ENCODE results near the gene PSMB8.
"Not testable (repeated sequence)": the region's sequence is repeated elsewhere in the genome, so short reads cannot be mapped to it uniquely, and the experiment has no call there.

PSMB8 gene

DNA sequence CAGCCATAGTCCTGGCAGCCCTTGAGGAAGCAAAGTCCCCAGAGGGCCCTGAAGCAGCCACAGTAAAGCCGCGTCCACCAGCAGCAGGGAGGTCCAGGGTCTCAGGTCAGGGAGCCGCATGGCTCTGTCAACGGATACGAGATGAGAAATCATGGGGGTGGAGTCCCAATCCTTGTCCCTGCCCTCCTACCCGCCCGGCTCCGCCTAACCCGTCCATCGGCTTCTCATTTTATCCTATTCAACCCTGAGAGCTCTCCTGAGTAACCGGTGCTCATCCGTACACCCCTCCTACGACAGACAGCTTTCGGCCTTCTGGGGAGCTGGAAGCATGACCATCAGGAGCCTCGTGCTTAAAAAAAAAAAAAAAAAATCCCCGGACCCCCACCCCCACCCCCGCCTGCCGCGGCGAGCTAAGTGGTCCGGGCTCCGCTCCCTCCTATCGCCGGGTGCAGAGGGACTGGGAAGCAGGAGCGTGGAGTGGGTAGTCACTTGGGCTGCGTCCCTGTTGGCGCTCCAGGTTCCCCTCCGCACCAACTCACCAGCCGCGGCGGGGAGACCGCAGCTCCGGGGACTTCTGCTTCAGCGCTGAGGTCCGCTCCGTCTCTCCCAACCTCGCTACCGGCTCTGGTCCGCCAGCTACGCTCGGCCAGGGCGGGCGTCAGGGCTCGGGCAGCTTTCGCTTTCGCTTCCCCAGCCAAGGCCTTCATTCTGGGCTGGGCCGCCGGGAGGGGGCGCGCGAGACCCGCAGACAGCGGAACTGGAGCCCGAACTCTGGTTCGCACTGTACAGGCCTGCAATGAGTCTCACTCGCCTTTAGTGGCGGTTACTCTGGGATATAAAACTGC lies 5.5 kb downstream of the PSMB8 start, which contains the start of gene TAP2:
TSS of gene TAP2 (minus strand) at position 626 of the 845 bp plus-strand sequence. CDS start at position 120, 506 bp downstream.
- DNase-seq (ENCODE audit: low read depth, low spot score): peak; percentile 85

- DNase-seq (ENCODE audit: low read depth, low spot score): no peak
Observed at GRCh38 chr6:32837651-32838113, 6.2 kb downstream of the PSMB8 start.

- no peak for DNase-seq (ENCODE audit: low read depth, low spot score)
Observed at GRCh38 chr6:32836873-32837272, 7.0 kb downstream of the PSMB8 start.

DNA sequence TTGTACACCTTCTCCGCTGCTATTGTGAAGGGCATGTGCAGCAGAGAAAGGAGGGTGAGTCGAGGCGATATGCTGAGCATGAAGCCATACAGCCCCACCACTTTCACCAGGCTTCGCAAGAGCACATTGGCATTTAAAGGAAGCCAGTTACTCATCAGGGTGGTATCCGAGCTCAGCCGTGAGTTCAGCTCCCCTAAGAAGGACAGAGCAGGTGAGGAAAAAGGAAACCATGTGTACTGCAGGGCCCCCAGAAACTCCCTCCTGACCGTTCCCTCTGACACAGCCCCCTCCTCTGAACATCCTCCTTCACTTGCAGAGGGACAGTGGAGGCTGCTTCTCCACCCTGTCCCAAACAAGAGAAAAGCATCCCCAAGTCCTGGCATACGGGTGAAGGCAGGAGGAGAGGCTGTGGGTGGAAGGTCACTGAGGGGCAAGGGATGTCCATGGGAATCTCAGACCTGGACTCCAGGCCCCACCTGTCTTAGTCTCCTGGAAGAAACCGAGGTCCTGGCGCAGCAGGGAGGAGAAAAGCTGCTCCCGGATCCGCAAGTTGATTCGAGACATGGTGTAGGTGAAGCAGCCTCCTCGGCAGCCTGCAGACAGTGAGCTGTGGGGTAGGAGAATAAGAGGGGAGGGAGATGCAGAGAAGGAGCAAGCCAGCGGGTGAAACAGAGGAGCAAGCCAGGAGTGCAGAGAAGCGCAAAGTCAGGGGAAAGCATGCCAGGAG lies 8.5 kb downstream of the PSMB8 start:
- DNase-seq (ENCODE audit: low read depth, low spot score): no peak

- DNase-seq (ENCODE audit: low read depth, low spot score): no peak
Observed at GRCh38 chr6:32833664-32834063, 10.2 kb downstream of the PSMB8 start.

- DNase-seq (ENCODE audit: low read depth, low spot score): no peak
Observed at GRCh38 chr6:32832535-32832934, 11.3 kb downstream of the PSMB8 start.

GRCh38 chr6:32830936-32831335 lies 12.9 kb downstream of the PSMB8 start:
- DNase-seq (ENCODE audit: low read depth, low spot score): no peak

GRCh38 chr6:32830017-32830416 lies 13.8 kb downstream of the PSMB8 start:
- DNase-seq (ENCODE audit: low read depth, low spot score): no peak

DNA sequence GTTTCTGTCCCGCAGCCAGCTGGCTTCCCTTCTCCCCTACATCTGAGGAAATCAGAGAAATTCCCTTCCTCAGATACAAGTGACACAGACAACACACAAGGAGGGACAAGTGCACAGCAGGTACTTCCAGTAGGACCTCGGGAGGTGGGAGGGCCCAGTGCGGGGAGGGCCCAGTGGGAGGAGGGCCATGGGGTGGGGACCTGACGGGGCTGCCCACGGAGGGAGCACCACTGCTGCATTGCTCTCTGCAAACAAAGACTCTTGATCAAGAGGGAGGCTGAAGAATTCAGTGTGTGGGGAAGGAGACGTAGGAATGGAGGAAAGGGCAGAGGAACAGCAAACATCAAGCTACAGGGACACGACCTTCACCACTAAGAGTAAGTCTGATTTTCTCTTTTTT lies 14.4 kb downstream of the PSMB8 start:
- DNase-seq (ENCODE audit: low read depth, low spot score): no peak

GRCh38 chr6:32827025-32827424 lies 16.8 kb downstream of the PSMB8 start:
- DNase-seq (ENCODE audit: low read depth, low spot score): no peak

GRCh38 chr6:32825966-32826365 lies 17.9 kb downstream of the PSMB8 start:
- DNase-seq (ENCODE audit: low read depth, low spot score): no peak

- no peak for DNase-seq (ENCODE audit: low read depth, low spot score)
Observed at GRCh38 chr6:32819729-32820128, 24.1 kb downstream of the PSMB8 start.

DNA sequence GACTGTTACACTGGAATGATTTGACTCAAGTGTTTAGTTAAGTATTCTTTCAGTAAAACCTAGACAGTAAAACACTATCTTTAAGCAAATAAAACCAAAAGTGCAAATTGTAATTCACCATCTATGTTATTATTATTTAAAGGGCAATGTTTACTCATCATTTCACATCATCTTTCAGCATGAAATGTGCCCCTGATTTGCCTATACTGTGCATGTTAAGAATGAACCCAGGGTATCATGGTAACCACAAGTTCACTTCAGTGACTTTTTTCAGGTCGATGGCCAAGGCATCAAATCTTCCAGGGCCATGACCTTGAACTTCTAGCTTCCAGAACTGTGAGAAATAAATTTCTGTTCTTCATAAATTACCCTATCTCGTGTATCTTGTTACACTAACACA lies 25.0 kb downstream of the PSMB8 start:
- no peak for DNase-seq (ENCODE audit: low read depth, low spot score)

GRCh38 chr6:32816746-32817204 lies 27.1 kb downstream of the PSMB8 start, which contains the start of gene HLA-DOB:
HLA-DOB (minus strand) TSS chr6:32817002; CDS start chr6:32816951, 51 bp downstream.
- no peak for DNase-seq (ENCODE audit: low read depth, low spot score)

- DNase-seq (ENCODE audit: low read depth, low spot score): no peak
Observed at GRCh38 chr6:32815996-32816395, 27.9 kb downstream of the PSMB8 start.

DNA sequence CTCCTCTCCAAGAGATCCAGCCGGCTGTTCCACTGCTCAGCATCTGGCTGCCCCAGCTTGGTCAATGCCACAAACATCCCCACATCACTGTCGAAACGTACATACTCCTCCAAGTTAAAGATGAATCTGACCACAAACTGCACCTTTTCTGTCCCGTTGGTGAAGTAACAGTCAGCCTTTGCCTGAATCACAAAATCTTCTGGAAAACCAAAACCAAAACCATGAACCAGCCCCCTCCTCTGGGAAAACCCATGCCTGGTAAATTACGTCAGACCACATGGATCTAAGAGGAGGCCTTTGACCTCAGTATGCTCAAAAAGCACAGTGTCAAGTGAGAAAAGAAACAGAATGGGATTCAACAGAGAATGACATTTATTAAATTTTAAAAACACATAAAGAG lies 28.7 kb downstream of the PSMB8 start:
- DNase-seq (ENCODE audit: low read depth, low spot score): no peak

DNA sequence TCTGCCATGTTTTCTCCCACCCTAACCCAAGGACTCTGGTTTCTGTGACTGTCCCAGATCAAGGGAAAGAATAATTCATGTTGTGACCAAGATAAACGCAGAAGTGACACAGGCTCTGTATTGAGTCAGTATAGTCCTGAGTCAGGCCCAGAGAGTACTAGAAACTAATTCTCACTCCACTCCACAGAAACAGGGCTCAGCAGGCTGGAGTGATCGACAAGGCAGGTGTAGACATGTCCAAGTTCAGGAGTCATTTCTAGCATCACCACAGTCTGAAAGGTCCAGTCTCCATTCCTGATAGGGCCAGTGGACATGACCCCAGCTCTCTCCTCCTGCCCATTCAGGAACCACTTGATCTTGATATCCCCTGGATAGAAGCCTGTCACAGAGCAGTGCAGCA lies 29.7 kb downstream of the PSMB8 start:
- DNase-seq (ENCODE audit: low read depth, low spot score): no peak

DNA sequence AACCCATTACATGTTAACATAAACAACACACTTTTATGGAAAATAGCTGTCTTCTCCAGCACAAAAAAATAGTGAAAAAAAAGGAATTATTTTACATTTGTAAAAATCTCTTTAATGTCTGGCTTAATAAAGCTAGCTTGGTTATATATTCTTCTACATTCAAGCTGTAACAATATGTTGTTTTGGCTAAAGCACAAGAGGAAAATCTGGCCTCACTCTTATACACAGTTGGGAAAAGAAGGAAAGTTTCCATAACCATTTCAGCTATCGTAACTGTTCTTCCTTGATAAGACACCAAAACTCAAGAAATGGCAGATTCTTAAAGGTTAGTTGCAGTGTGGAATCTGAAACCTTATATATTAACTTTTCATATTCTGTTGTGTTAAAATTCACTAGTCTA lies 34.7 kb downstream of the PSMB8 start:
- no peak for DNase-seq (ENCODE audit: low read depth, low spot score)

DNA sequence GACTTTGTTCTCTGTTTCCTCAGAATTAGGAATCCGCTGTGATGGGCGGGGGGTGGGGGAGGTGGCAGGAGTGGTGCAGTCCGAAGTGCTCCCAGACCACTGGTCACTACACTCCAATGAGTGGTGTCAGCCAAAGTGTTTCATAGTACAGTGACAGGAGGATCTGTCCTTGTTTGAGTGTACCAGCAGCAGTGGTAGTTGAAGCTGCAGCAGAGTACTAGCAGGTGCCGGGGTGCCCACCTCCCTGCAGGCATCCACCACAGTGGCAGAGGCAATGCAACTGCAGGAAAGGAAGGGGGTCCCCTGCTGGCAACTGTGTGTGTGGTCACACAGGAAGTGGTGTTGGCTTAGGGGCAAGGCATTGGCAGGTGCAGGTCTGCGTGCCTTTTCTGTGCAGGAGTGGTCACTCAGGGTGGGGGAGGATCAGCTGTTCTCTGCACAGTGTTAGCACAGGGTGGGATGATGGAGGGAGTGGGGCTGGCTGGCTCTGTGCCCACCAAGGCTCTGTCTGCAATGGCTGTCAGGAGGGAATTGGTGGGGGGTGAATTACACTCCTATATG lies 36.7 kb downstream of the PSMB8 start:
- DNase-seq (ENCODE audit: low read depth, low spot score): no peak

- not testable (repeated sequence) for DNase-seq (ENCODE audit: low read depth, low spot score)
Observed at GRCh38 chr6:32805404-32805803, 38.4 kb downstream of the PSMB8 start.

GRCh38 chr6:32803416-32803815 lies 40.4 kb downstream of the PSMB8 start:
- no peak for DNase-seq (ENCODE audit: low read depth, low spot score)

DNA sequence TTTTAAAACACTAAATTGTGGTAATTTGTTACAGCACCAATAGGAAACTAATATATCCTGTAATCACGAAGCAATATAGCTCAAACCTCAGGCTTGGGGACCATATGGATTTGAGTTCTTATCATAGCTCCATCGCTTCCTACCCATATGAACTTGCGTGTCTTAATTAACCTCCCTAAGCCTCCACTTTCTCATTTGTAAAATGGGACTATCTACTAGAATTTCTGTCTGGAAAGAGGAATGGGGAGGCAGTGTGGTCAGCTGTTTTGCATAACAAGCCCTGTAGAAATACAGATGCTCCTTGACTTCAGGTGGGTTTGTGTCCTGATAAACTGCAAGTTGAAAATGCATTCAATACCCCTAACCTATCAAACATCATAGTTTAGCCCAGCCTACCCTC lies 44.1 kb downstream of the PSMB8 start:
- no peak for DNase-seq (ENCODE audit: low read depth, low spot score)

Data from brain pericyte (primary cell).